HepG2 (cell line): ENCODE data around the gene CEP131. TPM values are rescaled to one million over a fixed set of nuclear protein-coding genes. Genes with fewer than 3 reads are reported as not detected.

Source experiments
- ARID2 ChIP-seq: sonication (generic); formaldehyde crosslinking; IDR thresholded peaks from 2 replicates; pipeline ENCODE4 v1.8.1; 2022; ENCODE audit warnings: mild to moderate bottlenecking, missing genetic modification reagents, borderline replicate concordance
- EEA1 ChIP-seq: sonication (generic); formaldehyde crosslinking; IDR thresholded peaks from 2 replicates; pipeline ENCODE4 v1.5.1; 2020; ENCODE audit warnings: mild to moderate bottlenecking, missing genetic modification reagents, borderline replicate concordance
- EZH2 ChIP-seq: conservative IDR thresholded peaks from 2 replicates; pipeline ENCODE4 v1.6.1; 2012; ENCODE audit warnings: mild to moderate bottlenecking, low read depth, low read length, moderate library complexity
- MAFK ChIP-seq, 2 experiments: IDR thresholded peaks in 1 of 2; conservative IDR thresholded peaks in 1 of 2; 2 replicates each; pipeline ENCODE4 v1.6.1; 2011; ENCODE audit warnings: improper control_type of control experiment in 2 of 2, low read length in 2 of 2
- RBFOX2 ChIP-seq: fragments of 200-400 bp; formaldehyde crosslinking; IDR thresholded peaks from 2 replicates; pipeline ENCODE4 v1.6.1; 2017; ENCODE audit warnings: low read depth, mild to moderate bottlenecking, low read length
- ZNF543 ChIP-seq: sonication (generic); formaldehyde crosslinking; IDR thresholded peaks from 2 replicates; pipeline ENCODE4 v1.4.0; 2020; ENCODE audit warnings: mild to moderate bottlenecking, missing genetic modification reagents
- ZNF547 ChIP-seq: sonication (generic); formaldehyde crosslinking; IDR thresholded peaks from 2 replicates; pipeline ENCODE4 v1.5.1; 2020; ENCODE audit warnings: mild to moderate bottlenecking, missing genetic modification reagents
- ZNF781 ChIP-seq: sonication (generic); formaldehyde crosslinking; IDR thresholded peaks from 2 replicates; pipeline ENCODE4 v1.5.1; 2020; ENCODE audit warnings: borderline replicate concordance, mild to moderate bottlenecking, missing genetic modification reagents; ENCODE audit errors: not compliant biosample characterization
- ZNF782 ChIP-seq: sonication (generic); formaldehyde crosslinking; IDR thresholded peaks from 2 replicates; pipeline ENCODE4 v1.4.0; 2020; ENCODE audit warnings: missing genetic modification reagents, mild to moderate bottlenecking, borderline replicate concordance
- polyA plus RNA-seq, 8 experiments: library from polyadenylated mRNA; depleted of rRNA in 3 of 8; stranded (reverse) in 7 of 8; unstranded in 1 of 8; fragments of >200 nt; fragmentation: Illumina TruSeq in 4 of 8; extraction: Trizol in 4 of 8; gene quantifications; 2 replicates each; pipeline versions ENCODE4 v1.2.1 to v1.2.3, GENCODE V29; 2011 to 2016; ENCODE audit warnings: low read depth in 4 of 8, missing spikeins in 1 of 8, mixed read lengths in 1 of 8; ENCODE audit not compliant: insufficient read depth in 1 of 8
- total RNA-seq, 5 experiments: library from RNA; depleted of rRNA; stranded (reverse); fragments of >200 nt; fragmentation: Illumina TruSeq; extraction: Trizol; gene quantifications; 2 replicates each; pipeline ENCODE4 v1.2.3, GENCODE V29; 2016; ENCODE audit warnings: low read depth in 1 of 5
- TF ChIP-seq, protein P1 (sequence below): sonication (generic); formaldehyde crosslinking; IDR thresholded peaks from 2 replicates; pipeline ENCODE4 v1.4.0; 2020; ENCODE audit warnings: mild to moderate bottlenecking, missing genetic modification reagents, borderline replicate concordance
- TF ChIP-seq, protein P2 (sequence below): sonication (generic); formaldehyde crosslinking; IDR thresholded peaks from 2 replicates; pipeline ENCODE4 v1.4.0; 2020; ENCODE audit warnings: missing genetic modification reagents
- TF ChIP-seq, protein P3 (sequence below), 2 experiments: sonication (generic) in 1 of 2; formaldehyde crosslinking in 1 of 2; IDR thresholded peaks; 2 replicates each; pipeline versions ENCODE4 v1.6.1 to v1.9.0; 2014 to 2022; ENCODE audit warnings: antibody characterized with exemption in 1 of 2, borderline replicate concordance in 1 of 2, inconsistent platforms in 1 of 2, low read depth in 1 of 2, missing genetic modification reagents in 1 of 2

Gene CEP131
- total and polyA plus RNA-seq, 2 of the 13 experiments (the other 11 are each of a cell fraction or from before 2014, with no cell fraction given): 5.0 to 16.8 TPM

DNA sequence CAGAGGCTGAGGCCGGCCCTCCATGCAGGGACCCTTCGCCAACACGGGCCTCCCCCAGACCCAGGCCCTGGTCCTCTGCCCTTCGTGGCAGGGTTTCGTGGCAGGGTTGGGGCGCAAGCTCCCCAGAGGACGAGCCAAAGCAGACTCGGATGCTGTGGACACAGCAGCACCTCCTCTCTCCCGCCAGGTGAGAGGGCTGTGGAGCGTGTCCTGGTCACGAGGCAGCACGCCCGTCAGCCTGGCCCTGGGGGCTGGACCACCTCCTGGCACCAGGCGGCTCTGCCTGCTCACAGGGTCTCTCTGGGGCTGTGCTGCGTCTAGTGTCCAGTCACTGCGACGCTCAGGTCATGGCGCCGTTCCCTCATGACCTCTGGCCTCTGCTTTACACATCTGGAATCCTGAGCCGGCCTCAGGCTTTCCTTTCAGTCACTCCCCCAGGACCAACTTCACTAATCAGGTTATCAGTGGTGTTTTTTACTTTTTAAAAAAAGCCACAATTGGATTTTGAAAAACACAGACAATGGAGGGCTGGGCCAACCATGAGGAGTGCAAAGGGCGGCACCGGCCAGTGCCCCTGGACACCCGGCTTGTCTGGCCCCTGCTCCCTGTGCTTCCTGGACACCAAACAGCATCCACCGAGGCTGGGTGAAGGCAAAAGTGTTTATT, 21.7 kb upstream of the CEP131 start (continued):
- TF ChIP-seq, protein P1, sequence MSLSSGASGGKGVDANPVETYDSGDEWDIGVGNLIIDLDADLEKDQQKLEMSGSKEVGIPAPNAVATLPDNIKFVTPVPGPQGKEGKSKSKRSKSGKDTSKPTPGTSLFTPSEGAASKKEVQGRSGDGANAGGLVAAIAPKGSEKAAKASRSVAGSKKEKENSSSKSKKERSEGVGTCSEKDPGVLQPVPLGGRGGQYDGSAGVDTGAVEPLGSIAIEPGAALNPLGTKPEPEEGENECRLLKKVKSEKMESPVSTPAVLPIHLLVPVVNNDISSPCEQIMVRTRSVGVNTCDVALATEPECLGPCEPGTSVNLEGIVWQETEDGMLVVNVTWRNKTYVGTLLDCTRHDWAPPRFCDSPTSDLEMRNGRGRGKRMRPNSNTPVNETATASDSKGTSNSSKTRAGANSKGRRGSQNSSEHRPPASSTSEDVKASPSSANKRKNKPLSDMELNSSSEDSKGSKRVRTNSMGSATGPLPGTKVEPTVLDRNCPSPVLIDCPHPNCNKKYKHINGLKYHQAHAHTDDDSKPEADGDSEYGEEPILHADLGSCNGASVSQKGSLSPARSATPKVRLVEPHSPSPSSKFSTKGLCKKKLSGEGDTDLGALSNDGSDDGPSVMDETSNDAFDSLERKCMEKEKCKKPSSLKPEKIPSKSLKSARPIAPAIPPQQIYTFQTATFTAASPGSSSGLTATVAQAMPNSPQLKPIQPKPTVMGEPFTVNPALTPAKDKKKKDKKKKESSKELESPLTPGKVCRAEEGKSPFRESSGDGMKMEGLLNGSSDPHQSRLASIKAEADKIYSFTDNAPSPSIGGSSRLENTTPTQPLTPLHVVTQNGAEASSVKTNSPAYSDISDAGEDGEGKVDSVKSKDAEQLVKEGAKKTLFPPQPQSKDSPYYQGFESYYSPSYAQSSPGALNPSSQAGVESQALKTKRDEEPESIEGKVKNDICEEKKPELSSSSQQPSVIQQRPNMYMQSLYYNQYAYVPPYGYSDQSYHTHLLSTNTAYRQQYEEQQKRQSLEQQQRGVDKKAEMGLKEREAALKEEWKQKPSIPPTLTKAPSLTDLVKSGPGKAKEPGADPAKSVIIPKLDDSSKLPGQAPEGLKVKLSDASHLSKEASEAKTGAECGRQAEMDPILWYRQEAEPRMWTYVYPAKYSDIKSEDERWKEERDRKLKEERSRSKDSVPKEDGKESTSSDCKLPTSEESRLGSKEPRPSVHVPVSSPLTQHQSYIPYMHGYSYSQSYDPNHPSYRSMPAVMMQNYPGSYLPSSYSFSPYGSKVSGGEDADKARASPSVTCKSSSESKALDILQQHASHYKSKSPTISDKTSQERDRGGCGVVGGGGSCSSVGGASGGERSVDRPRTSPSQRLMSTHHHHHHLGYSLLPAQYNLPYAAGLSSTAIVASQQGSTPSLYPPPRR (CRISPR knock-in tag): no peak
- no peak for TF ChIP-seq EEA1 (CRISPR knock-in tag)
- TF ChIP-seq ZNF543: peak; percentile 80; the same call in 1 of the 2 replicates
- no peak for TF ChIP-seq MAFK (conservative IDR thresholded peaks at IDR 0.05 in 1 of 2, IDR thresholded peaks at IDR 0.05 in 1 of 2; ENCODE audit: low read length in 2 of 2)
- TF ChIP-seq, protein P2, sequence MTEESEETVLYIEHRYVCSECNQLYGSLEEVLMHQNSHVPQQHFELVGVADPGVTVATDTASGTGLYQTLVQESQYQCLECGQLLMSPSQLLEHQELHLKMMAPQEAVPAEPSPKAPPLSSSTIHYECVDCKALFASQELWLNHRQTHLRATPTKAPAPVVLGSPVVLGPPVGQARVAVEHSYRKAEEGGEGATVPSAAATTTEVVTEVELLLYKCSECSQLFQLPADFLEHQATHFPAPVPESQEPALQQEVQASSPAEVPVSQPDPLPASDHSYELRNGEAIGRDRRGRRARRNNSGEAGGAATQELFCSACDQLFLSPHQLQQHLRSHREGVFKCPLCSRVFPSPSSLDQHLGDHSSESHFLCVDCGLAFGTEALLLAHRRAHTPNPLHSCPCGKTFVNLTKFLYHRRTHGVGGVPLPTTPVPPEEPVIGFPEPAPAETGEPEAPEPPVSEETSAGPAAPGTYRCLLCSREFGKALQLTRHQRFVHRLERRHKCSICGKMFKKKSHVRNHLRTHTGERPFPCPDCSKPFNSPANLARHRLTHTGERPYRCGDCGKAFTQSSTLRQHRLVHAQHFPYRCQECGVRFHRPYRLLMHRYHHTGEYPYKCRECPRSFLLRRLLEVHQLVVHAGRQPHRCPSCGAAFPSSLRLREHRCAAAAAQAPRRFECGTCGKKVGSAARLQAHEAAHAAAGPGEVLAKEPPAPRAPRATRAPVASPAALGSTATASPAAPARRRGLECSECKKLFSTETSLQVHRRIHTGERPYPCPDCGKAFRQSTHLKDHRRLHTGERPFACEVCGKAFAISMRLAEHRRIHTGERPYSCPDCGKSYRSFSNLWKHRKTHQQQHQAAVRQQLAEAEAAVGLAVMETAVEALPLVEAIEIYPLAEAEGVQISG: peak; percentile 8; the same call in 1 of the 2 replicates
- peak; percentile 16; the same call in 1 of the 2 replicates for TF ChIP-seq ZNF782 (CRISPR knock-in tag)
- TF ChIP-seq, protein P3, sequence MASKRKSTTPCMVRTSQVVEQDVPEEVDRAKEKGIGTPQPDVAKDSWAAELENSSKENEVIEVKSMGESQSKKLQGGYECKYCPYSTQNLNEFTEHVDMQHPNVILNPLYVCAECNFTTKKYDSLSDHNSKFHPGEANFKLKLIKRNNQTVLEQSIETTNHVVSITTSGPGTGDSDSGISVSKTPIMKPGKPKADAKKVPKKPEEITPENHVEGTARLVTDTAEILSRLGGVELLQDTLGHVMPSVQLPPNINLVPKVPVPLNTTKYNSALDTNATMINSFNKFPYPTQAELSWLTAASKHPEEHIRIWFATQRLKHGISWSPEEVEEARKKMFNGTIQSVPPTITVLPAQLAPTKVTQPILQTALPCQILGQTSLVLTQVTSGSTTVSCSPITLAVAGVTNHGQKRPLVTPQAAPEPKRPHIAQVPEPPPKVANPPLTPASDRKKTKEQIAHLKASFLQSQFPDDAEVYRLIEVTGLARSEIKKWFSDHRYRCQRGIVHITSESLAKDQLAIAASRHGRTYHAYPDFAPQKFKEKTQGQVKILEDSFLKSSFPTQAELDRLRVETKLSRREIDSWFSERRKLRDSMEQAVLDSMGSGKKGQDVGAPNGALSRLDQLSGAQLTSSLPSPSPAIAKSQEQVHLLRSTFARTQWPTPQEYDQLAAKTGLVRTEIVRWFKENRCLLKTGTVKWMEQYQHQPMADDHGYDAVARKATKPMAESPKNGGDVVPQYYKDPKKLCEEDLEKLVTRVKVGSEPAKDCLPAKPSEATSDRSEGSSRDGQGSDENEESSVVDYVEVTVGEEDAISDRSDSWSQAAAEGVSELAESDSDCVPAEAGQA (IDR thresholded peaks at IDR 0.05; ENCODE audit: low read depth): 0 out of 2 replicates have a peak, but pooled peaks have one; percentile 17
- TF ChIP-seq, protein P3 (CRISPR knock-in tag; IDR thresholded peaks at IDR 0.05; ENCODE audit: borderline replicate concordance): 0 out of 2 replicates have a peak, but pooled peaks have one; percentile 10
- TF ChIP-seq ZNF547 (CRISPR knock-in tag): 0 out of 2 replicates have a peak, but pooled peaks have one; percentile 6
- TF ChIP-seq ZNF781 (CRISPR knock-in tag): peak; percentile 42
- TF ChIP-seq RBFOX2: peak; percentile 23; the same call in 1 of the 2 replicates
- peak; percentile 49; the same call in 1 of the 2 replicates for TF ChIP-seq ARID2 (CRISPR knock-in tag)
- TF ChIP-seq EZH2: no peak
